Measurements from ENCODE around the gene ROR1. TPM values are rescaled to one million over a fixed set of nuclear protein-coding genes. Genes with fewer than 3 reads are reported as not detected.
A peak's percentile ranks its signal among the peaks of the same experiment; 100 is the strongest.
"Not testable (repeated sequence)": the region's sequence is repeated elsewhere in the genome, so short reads cannot be mapped to it uniquely, and the experiment has no call there.

Gene ROR1
- total RNA-seq, 2 donors from 2014 or later: 5.7 to 14.7 TPM

DNA sequence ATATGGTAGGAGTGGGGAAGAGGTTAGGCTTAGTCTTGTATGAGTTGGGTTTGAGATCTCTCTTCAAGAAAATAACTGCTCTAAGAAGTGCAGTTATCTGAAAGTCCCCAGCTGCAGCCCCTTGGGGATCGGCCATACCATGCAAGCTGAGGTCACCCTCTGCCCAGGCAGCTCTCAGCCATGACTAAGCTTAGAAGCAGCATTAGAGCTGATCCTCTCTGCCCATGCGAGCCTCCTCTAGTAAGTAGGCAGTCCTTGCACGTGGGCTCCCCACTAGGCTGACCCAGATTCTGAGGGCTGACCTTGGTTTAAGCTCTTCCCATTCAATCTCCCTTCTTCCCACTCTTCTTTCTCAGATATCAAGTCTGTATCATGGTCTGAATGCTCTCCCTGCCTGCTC lies 308.6 kb downstream of the ROR1 start:
- ATAC-seq: peak in 1 of 2 donors; percentile 50

DNA sequence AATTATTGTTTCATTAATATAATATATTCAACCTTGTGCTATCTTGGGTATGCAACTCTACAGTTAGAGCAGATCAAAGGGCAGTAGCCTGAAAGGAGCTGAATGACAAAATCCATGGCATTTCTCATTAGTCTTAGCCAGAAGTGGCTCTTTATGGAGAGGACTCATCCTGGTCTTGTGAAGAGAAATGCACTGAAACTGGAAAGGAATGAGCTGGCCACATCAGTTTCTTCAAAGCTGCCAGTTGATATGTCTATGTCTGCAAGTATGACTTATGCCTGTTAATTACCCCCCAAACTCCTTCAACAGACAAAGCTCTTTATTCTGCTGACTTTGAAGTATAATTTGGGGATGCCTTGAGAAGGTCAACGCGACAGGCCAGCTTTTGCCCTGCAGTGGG lies 310.6 kb downstream of the ROR1 start:
- ATAC-seq: no peak
- intact Hi-C loops (cut with DNase I): no loop called here
- no peak for DNase-seq

More for the DNA sequence above, 308.6 kb downstream of the ROR1 start:
- intact Hi-C loops (cut with DNase I): no loop called here
- no peak for DNase-seq

DNA sequence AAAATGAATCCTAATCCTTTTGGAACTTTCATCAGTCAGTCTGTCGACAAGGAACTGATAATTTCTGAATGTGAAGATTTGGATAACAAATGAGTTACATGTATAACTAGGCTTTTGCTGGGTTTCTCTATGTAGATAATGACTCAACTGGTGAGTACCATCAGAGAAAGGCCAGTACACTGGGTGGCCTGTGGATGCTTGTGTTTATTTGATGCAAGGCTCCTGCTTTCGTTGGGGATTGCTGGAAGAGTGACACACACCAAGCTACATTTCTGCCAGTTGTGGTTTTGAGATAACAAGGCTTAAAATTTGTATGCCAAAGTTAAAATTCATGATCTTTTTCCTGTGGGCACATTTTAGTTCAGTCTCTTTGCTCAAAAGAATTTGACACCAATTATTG lies 314.0 kb downstream of the ROR1 start:
- ATAC-seq (peak in 1 of 2 donors; percentile 87), DNase-seq (no peak)
- intact Hi-C loops (cut with DNase I): no loop called here

DNA sequence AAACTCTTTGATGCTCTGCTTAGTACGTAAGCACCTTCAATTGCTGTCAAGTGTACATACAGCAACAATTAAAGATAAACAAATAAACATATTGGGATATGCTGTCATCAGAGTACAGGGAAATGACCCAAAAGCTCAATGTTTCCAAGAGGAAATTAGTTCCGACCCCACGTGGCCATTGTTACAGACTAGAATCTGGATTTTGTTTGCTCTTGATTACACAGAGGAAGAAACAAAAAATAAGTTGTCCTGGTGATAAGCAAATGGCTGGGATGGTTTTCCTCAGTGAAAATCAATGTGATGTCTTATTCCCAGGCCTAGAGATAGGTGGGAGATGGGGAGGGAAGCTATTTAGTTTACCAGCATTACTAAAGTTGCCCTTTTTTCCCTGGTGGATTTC lies 316.6 kb downstream of the ROR1 start:
- ATAC-seq: no peak
- intact Hi-C loops (cut with DNase I): no loop called here
- no peak for DNase-seq

DNA sequence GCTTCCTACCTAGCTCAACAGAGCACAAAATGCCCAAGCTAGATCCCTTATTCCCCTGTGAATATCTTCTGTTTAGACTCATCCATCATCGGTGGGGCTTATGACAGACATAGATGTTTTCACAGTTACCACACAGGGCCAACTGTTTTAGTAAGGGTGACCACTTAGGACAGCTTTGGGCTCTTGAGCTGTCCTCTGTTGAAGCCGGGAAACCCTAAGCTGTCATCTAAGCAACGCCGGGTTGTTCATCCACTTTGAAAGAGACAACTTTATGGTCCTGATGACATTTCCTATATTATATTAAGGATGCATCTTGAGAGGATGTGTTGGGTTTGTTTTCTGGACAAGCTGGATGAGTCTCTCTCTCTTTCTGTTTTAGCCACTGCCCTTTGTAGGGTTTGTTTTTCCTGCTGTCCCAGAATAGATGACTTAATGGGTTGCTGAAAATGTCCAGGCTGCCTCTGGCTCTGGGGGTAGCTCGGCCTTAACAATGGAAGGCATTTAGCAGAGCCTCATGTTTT lies 319.1 kb downstream of the ROR1 start:
- intact Hi-C loops (cut with DNase I): no loop called here
- DNase-seq (no peak), ATAC-seq (peak in 1 of 2 donors; percentile 18)

DNA sequence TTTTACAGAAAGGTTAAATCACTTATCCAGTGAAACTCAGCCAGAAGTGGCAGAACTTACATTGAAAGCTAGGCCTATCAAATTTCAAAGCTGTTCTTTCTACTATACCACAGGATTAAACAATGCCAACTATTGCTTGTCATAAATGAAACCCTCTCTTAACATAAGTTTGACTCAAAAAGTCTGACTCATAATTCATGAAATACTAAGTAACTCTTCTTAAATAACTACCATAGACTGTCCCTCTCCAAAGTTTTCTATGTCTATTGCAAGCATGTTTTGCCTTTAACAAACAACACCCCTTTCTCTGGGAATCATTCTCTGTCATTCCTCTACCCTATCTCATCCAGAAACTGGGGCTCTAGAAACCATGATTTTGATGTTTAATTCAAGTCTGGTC lies 320.1 kb downstream of the ROR1 start:
- no peak for ATAC-seq
- intact Hi-C loops (cut with DNase I): no loop called here
- no peak for DNase-seq

DNA sequence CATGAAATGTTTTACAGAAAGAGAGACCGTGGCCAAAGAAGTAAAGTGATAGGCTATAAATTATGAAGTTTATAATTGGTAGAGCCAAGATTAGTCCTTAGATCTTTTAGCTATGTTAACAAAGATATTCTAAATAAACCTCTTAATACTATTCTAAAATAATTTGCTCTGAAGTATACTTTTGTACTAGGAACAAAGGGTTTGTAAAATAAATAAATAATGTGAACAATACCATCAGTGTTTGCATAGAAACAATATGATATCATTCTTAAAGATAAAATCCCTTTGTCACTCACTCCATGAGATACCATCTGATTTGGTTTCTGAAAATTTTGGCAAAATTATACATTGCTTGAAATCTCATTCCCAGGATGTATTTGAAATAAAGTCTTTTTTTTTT lies 322.0 kb downstream of the ROR1 start:
- intact Hi-C loops (cut with DNase I): no loop called here
- DNase-seq (no peak), ATAC-seq (no peak)

DNA sequence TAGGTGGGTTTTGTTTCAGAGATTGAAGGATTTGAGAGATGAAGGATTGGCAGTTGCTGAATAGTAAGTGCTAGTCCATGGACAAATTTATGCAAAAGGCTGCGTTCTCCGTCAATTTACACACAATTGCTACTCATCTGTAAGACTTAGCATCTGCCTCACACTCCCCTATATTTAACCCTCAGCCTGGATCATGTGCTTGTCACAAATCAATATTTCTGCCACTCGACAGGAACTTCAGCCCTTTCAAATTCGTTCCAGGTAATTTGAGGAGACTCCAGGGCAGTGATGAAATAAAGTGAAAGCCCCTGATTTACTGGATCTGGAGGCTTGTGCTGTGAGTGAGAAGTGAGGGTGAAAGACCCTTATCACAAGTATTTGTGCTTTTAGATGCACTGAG lies 324.0 kb downstream of the ROR1 start:
- DNase-seq (no peak), ATAC-seq (no peak)
- intact Hi-C loops (cut with DNase I): no loop called here

DNA sequence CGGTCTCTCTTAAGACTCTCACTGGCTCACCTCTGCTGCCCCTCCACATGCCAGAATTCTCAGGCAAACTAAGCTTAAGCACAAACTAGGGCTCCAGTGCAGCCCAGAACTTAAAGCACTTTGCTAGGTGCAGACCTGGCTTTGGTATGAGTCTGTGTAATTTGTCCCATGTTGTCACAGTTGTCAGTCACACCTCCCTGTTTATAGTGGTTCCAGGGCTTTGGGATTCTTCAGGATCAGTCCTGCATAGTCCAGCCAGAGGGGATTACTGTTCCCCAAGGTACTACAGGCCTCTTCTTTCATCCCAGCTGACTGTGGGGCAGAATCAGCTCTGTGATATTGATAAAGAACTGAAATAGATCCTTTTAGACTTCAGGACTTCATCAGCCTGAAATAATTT lies 324.6 kb downstream of the ROR1 start:
- no peak for DNase-seq
- intact Hi-C loops (cut with DNase I): no loop called here
- ATAC-seq: peak in 1 of 2 donors; percentile 63

DNA sequence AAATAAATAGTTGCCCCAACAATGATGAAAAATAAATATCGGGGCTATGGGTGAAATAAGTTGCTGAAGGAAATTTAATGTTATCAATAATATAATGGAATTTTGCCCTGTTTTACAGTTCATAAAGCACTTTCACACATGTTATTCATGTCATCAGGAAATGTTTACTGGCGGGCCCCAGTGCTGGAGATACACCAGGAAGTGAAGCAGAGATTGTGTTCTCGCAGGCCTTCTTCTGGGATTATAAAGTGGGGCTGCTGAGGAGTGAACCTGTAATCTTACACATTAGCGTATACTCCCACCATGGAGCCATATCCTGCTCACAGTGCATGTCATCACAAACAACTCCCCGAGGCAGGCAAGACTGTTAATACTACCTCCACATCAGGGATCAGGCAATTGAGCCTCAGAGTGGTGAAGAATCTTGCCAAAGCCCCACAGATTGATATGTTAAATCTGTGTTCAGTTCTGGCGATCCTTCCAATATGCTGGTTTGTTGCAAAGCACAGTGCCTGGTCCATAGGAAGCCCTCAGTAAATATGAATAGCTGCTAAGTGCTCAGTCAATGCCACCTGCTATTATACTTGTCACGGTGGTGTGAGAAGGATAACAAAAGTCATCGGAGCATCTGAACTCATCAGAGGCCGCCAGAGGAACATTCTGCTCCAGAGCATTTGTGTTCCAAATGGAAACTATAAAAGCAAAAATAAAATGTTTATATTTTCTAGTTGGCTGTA lies 325.2 kb downstream of the ROR1 start:
- ATAC-seq (no peak), DNase-seq (no peak)
- intact Hi-C loops (cut with DNase I): no loop called here

DNA sequence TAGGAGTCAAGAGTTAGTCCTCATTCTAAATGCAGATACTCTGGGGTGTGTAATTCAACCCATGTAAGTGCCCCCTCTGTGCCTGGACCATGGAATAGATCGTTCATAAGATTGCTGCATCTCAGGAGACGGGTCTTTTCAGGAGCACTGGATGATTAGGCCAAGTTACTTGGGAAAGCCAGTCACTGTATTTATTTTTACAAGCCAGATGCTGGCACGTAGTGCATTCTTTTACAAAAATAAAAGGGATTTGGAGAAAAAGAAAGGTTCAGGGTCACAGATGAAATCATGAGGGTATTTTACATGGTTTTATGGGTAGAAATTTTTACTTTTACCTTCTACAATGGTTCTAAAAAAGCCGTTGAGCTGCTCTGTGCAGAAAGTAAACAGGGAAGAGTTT lies 327.0 kb downstream of the ROR1 start:
- ATAC-seq (no peak), DNase-seq (no peak)
- intact Hi-C loops (cut with DNase I): no loop called here

DNA sequence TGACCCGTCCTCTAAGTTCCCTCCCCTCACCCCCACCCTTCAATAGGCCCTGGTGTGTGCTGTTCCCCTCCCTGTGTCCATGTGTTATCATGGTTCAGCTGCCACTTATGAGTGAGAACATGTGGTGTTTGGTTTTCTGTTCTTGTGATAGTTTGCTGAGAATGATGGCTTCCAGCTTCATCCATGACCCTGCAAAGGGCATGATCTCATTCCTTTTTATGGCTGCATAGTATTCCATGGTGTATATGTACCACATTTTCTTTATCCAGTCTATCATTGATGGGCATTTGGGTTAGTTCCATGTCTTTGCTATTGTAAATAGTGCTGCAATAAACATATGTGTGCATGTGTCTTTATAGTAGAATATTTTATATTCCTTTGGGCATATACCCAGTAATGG lies 330.8 kb downstream of the ROR1 start:
- DNase-seq; intact Hi-C loops (cut with DNase I); ATAC-seq: not testable (repeated sequence)

DNA sequence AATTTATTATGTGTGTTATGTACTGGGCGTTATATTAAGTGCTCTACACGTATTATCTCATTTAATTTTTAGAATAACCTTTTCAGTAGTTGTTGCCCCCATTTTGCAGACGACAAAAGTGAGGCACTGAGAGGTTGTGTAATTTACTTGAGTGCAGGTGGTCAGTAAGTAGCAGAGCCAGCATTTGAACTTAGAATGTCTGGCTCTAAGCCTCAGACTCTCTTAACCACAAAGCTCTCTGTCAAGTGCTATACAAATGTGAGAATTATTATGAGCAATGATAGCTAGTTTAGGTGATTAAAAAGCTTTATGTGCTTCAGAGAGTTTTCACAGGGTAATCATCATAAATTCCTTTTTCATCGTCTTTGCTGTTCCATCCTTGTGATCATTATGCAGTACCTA lies 333.3 kb downstream of the ROR1 start:
- intact Hi-C loops (cut with DNase I): no loop called here
- DNase-seq (no peak), ATAC-seq (no peak)

DNA sequence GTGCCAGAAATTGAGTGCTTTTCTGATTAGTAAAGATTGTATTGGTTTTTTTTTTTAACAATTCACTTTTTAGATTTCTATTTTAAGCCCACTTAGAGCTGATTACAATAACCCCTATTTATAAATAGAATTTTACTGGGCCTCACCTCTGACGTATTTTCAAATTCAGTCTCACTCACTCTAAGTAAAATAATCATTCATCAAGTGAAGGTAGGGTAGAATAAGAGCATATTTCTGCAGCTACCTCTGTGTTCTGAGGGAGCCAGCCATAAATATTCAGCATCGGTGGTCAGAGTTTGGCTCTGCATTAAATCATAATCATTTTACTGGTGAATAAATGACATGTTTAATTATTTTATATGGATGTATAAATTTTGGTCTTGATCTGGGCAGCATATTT lies 333.8 kb downstream of the ROR1 start:
- ATAC-seq: no peak
- DNase-seq: no peak

DNA sequence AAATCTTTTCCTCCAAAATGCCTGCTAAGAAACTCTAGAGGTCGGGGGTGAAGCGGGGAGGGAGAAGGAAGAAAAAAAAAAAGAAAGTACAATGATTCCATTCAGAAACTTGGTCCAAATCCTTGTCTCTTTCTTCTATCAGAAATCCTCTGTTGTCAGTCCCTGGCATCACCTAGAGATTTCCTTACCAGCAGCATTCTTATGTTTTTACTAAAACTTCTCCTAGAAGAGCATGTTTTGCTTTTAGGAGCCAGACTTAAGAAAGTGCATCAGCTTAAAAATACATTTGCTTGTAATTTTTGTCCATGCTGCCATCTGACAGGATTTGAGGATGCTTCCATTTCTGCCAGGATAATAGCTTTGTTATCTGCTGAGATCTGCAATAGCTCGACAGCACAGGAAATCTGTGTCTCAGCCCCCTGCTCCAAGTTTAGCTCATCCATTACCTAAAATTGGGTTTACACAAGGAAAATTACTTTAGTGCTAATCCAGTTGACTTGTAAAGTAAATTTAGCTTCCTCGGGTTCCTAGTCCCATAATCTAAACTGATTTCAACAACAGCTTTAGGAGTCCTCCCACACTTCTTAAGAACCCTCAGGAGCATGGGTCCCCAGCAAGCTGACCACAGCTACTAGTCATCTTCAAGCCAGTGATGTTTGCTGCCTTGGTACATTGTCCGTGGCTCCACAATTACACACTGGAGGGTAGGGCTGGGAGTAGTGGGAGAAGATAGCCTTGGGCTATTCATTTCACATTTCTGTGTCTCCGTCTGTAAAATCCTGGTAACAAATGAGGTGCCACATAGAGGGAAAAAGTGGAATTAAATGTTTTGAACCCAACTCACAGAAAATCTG lies 337.3 kb downstream of the ROR1 start:
- intact Hi-C loops (cut with DNase I): no loop called here
- no peak for DNase-seq
- ATAC-seq: no peak

More for the DNA sequence above, 333.8 kb downstream of the ROR1 start:
- intact Hi-C loops (cut with DNase I): no loop called here

DNA sequence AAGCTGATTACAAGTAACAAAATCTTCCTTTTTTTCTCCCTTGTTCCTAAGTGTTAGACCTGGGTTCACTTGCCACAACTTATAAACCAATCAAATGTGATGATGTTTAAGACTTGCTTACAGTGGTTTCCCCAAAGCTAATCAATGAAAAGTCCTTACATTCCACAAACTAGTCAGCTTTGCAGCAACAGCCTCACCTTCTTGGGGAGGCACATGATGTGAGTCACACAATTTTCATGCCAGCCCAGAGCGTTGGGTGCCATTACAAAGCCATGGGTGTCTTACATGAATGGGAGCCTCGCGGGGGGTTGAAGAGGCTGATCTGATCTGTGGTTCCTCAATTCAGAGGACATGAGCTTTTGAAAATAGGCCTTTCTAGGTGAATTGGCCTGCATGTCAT lies 338.0 kb downstream of the ROR1 start:
- ATAC-seq (no peak), DNase-seq (no peak)
- intact Hi-C loops (cut with DNase I): no loop called here

DNA sequence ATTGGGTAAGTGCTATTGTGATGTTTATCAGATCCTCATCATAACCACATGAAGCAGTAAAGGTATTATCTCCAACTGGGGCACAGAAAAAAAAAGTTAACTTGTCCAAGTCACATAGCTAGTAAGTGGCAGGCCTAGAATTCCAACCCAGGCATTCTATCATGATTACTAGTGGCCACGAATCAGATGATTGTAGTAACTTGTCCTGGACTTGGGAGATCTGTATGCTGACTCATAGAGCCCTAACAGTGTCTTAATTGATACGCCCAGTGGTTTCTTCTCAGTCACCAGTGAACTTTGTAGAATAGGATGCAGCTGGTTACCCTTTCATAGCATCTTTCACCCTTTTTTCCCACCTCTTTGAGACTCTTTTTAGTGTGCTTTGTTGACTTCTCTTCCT lies 338.5 kb downstream of the ROR1 start:
- intact Hi-C loops (cut with DNase I): no loop called here

DNA sequence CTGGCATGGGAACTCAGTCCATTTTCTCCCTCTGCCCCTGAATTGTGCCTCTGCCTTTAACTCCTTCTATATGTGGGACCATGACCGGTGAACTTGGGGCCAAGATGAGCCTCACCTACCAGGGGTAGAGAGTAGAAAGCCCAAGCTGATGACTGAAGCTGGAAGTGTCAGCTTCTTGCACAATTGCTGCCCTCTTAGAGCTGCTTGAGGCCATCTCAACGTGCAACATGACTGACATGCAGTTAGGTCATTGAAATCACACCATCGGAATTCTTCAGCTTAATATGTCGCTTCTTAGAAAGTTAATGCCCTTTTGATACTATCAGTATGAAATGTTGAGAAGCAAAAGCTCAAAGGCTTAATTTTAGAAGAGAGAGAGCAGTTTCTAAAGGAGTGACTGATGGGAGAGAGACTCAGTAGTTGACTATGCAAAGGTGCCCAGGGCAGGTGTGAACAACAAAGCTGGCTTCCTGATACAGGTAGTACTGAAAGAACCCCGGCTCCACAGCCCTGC lies 340.3 kb downstream of the ROR1 start:
- peak in 1 of 2 donors; percentile 30 for ATAC-seq
- intact Hi-C loops (cut with DNase I): no loop called here
- no peak for DNase-seq

More for the DNA sequence above, 338.5 kb downstream of the ROR1 start:
- no peak for ATAC-seq
- no peak for DNase-seq

DNA sequence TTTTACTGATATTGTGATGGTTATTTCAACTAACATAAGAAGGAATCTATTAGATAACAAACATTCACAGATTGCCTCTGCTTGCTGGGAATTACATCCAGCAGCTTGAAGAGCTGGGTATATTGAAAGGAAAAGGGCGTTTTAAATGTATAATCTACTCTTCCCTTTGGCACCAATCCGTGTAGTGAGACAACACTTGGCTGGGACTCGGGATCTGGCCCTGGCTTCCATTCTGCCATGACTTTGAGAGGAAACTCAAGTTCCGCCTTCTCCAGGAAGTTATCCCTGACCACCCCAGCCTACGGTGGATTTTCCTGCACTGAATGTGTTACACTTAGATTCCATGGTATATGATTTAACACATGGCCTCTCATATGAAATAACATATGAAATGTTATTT lies 342.7 kb downstream of the ROR1 start:
- ATAC-seq (no peak), DNase-seq (no peak)
- intact Hi-C loops (cut with DNase I): no loop called here

DNA sequence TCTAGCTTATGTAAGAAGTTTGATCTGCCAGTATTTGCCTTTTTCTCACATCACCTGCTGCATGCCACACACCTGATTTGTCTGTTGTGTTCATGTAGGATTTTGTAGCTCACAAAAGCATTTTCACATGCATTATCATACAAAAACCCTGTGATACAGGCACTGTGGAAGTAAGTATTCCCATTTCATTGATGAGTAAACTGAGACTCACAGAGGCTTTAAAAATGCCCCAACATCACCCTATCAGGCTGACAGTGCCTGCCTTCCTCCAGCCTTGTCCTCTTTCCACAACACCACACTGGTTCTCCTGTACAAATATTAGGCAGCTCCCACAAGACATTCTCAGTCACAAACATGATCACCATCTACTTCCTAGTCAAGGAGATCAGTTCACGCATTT lies 343.7 kb downstream of the ROR1 start:
- ATAC-seq (no peak), DNase-seq (no peak)
- intact Hi-C loops (cut with DNase I): no loop called here
